GM23248 (cell line): Measurements from ENCODE around the gene KLHL36. TPM values are rescaled to one million over a fixed set of nuclear protein-coding genes. Genes with fewer than 3 reads are reported as not detected.

ENCODE experiments used
- DNase-seq: peaks from one replicate; pipeline ENCODE4 v3.0.0-alpha.2; 2015
- H2AFZ ChIP-seq: fragments of 200-600 bp; sonication (generic); 2 replicates; pipeline ENCODE4 v1.6.1; 2016; ENCODE audit warnings: antibody characterized with exemption
- H3F3A ChIP-seq: fragments of 200-600 bp; sonication (generic); 2 replicates; pipeline ENCODE4 v1.6.1; 2016; ENCODE audit warnings: mild to moderate bottlenecking, antibody characterized with exemption, mixed run types; ENCODE audit not compliant: insufficient read depth
- H3K27ac ChIP-seq: fragments of 200-600 bp; sonication (generic); 2 replicates; pipeline ENCODE4 v1.5.1; 2016; ENCODE audit warnings: mild to moderate bottlenecking
- H3K27me3 ChIP-seq: fragments of 200-600 bp; sonication (generic); replicated peaks from 2 replicates; pipeline ENCODE4 v1.6.1; 2016; ENCODE audit warnings: mild to moderate bottlenecking; ENCODE audit not compliant: insufficient read depth
- H3K36me3 ChIP-seq: fragments of 200-600 bp; sonication (generic); 2 replicates; pipeline ENCODE4 v1.6.1; 2016; ENCODE audit warnings: low read depth, mild to moderate bottlenecking
- H3K4me1 ChIP-seq: fragments of 200-600 bp; sonication (generic); 2 replicates; pipeline ENCODE4 v1.6.1; 2016; ENCODE audit warnings: mild to moderate bottlenecking; ENCODE audit not compliant: insufficient read depth
- H3K4me2 ChIP-seq: fragments of 200-600 bp; sonication (generic); one replicate; pipeline ENCODE4 v1.6.1; 2016; ENCODE audit warnings: mild to moderate bottlenecking; ENCODE audit not compliant: unreplicated experiment
- H3K4me3 ChIP-seq: fragments of 200-600 bp; sonication (generic); 2 replicates; pipeline ENCODE4 v1.5.1; 2016; ENCODE audit warnings: mild to moderate bottlenecking
- H3K79me2 ChIP-seq: fragments of 200-600 bp; sonication (generic); 2 replicates; pipeline ENCODE4 v1.6.1; 2016; ENCODE audit warnings: mild to moderate bottlenecking; ENCODE audit not compliant: insufficient read depth
- H3K9ac ChIP-seq: fragments of 200-600 bp; sonication (generic); 2 replicates; pipeline ENCODE4 v1.6.1; 2016; ENCODE audit warnings: mild to moderate bottlenecking
- H3K9me2 ChIP-seq: fragments of 200-600 bp; sonication (generic); 2 replicates; pipeline ENCODE4 v1.6.1; 2016; ENCODE audit warnings: mixed run types, mild to moderate bottlenecking, moderate library complexity; ENCODE audit not compliant: insufficient read depth
- H3K9me3 ChIP-seq: fragments of 200-600 bp; sonication (generic); one replicate; pipeline ENCODE4 v1.6.1; 2017; ENCODE audit warnings: low read depth
- H4K20me1 ChIP-seq: fragments of 200-600 bp; sonication (generic); 2 replicates; pipeline ENCODE4 v1.6.0; 2016; ENCODE audit not compliant: insufficient read depth
- EZH2 ChIP-seq: fragments of 200-600 bp; sonication (generic); IDR thresholded peaks from 2 replicates; pipeline ENCODE4 v1.6.1; 2018; ENCODE audit warnings: antibody characterized with exemption, mild to moderate bottlenecking; ENCODE audit not compliant: insufficient read depth, poor library complexity, severe bottlenecking
- EZH2phosphoT487 ChIP-seq: fragments of 200-600 bp; sonication (generic); IDR thresholded peaks from 2 replicates; pipeline ENCODE4 v1.6.1; 2018; ENCODE audit warnings: antibody characterized with exemption, moderate library complexity, mild to moderate bottlenecking, low read depth; ENCODE audit not compliant: insufficient read depth
- WGBS, 2 experiments: methylation state at CpG; one replicate each; pipeline ENCODE4 v1.1.6; 2015 to 2017; ENCODE audit warnings: low lambda C conversion rate in 2 of 2, low coverage in 1 of 2; ENCODE audit errors: missing lambda C conversion rate in 2 of 2; 5-methylcytosine and 5-hydroxymethylcytosine counted together
- in situ Hi-C: fragments of 300-500 bp; cut with MboI; formaldehyde crosslinking; loops from 2 replicates; pipeline ENCODE4 v1.15.0; 2020
- polyA plus RNA-seq: library from polyadenylated mRNA; unstranded; fragments of >200 nt; fragmentation: Nextera tagmentation; extraction: Ambion mirVana; gene quantifications from 2 replicates; pipeline ENCODE4 v1.2.1, GENCODE V29; 2016
- total RNA-seq: library from RNA; depleted of rRNA; stranded (reverse); fragments of >200 nt; shearing (Covaris generic); gene quantifications from 2 replicates; pipeline ENCODE4 v1.2.3, GENCODE V29; 2014

Gene KLHL36
- total and polyA plus RNA-seq, 2 experiments from 2014 or later: 18.1 to 83.9 TPM

DNA sequence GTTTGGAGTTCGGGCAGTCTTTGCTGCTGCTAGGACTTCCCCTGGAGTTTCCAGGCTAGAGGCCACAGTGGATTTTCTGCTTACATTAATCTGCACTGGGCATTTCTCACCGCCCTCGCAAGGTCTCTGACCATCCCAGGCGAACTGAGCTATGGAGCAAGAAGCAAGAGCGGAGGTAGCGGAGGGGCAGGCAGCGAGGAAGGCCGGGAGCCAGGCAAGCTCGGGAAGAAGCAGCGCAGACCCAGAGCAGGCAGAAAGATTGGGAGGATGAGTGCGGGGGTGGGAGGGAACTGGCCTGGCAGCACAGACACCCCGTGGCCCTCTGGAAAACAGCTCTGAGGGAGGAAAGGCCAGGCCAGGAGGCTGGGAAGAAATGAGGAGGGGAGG lies 34.2 kb upstream of the KLHL36 start:
- Histone ChIP-seq H3K4me1 (peaks cover 11% of the 10 kb centered on the region), H3K36me3 (no peaks in the 10 kb centered on the region), H3K9ac (no peak overlapping the region), H3K27ac (no peak overlapping the region), H3K9me3 (no peaks in the 10 kb centered on the region), H4K20me1 (peaks cover 4% of the 10 kb centered on the region; the same call in 1 of the 2 replicates), H3K4me2 (no peak overlapping the region), H3K79me2 (peaks cover 86% of the 10 kb centered on the region), H3K9me2 (no peaks in the 10 kb centered on the region), H3K4me3 (no peak overlapping the region), H3K27me3 (no peaks in the 10 kb centered on the region), H2AFZ (no peak overlapping the region), H3F3A (peaks cover 14% of the 10 kb centered on the region; the same call in 1 of the 2 replicates)
- TF ChIP-seq EZH2phosphoT487 (no peak), EZH2 (no peak)
- WGBS, 2 experiments: 94 to 95% methylated on average over 12 of the region's 12 CpGs
- DNase-seq: no peak
- in situ Hi-C loops: no loop called here

DNA sequence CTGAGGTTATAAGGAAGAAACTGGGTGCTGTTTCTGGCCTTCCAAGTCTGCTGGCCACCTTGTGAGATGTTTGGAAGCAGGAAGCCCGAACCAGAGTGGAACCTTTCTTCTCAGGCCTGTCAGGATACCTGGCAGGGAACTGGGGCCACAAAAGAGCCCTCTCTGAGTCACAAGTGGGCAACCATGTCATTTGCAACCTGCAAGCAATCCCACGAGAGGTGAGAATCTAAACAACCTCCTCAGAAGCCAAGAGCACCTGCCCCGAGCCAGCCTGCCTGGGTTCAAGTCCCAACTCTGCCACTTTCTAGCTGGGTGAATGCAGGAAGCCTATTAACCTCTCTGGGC lies 33.7 kb upstream of the KLHL36 start:
- Histone ChIP-seq H3F3A (peaks cover 19% of the 10 kb centered on the region), H3K4me1 (peaks cover 16% of the 10 kb centered on the region), H3K36me3 (no peaks in the 10 kb centered on the region), H3K27me3 (no peaks in the 10 kb centered on the region), H4K20me1 (peaks cover 4% of the 10 kb centered on the region; the same call in 1 of the 2 replicates), H3K9me2 (no peaks in the 10 kb centered on the region), H3K4me3 (no peak overlapping the region), H3K9me3 (no peaks in the 10 kb centered on the region), H3K4me2 (no peak overlapping the region), H3K9ac (no peak overlapping the region), H2AFZ (no peak overlapping the region), H3K27ac (no peak overlapping the region), H3K79me2 (peaks cover 80% of the 10 kb centered on the region)
- no peak for DNase-seq
- WGBS, 2 experiments: 95% methylated on average over 3 of the region's 3 CpGs
- TF ChIP-seq EZH2phosphoT487: no peak
- no peak for TF ChIP-seq EZH2
- in situ Hi-C loops: no loop called here

DNA sequence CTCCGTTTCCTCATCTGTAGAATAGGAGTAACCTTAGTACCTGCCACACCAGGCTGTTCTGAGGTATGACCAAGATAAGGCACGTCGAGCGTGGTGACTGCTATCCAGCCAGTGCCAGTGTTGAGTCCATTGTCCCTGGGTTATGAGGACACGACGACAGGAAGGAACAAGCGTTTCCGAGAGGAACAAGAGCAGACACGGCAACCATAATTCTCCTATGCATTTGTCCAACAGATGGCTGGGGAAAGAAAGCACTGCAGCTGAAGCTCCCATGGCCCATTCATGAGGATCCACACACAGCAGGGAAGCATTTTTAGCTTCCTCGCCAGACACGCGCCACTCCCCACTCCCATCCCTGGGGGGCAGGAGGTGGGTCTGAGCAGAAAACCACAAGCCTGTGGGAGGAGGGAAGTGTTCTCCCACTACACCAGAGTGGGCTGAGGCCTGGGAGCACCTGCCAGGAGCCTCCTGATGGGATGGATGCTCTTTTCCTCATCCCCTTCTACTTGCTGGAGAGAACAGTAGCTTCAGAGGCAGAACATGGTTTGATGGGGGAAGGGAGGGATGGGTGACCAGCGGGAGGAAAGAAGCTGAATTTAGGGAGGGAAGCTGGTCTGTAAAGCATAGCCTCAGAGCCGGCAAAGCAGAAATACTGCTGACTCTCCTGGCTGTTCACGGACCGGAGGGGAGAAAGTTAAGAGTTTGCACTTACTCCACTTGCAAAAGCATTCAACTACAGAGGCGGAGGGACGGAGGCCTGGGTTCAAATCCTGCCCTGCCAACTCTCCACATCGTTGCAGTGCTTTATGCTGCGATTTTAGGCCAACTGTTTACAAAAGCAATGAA lies 33.1 kb upstream of the KLHL36 start:
- peaks cover 23% of the 10 kb centered on the region for H3F3A ChIP-seq
- H3K36me3 ChIP-seq: no peaks in the 10 kb centered on the region
- H2AFZ ChIP-seq: no peak overlapping the region
- peak overlapping the region; percentile 95 for H3K4me2 ChIP-seq
- no peak for TF ChIP-seq EZH2
- TF ChIP-seq EZH2phosphoT487: no peak
- H4K20me1 ChIP-seq: peaks cover 4% of the 10 kb centered on the region; the same call in 1 of the 2 replicates
- H3K4me3 ChIP-seq: 0 out of 2 replicates have a peak overlapping the region, but pooled peaks have one; percentile 92
- H3K9me2 ChIP-seq: no peaks in the 10 kb centered on the region
- H3K4me1 ChIP-seq: peaks cover 16% of the 10 kb centered on the region
- peaks cover 74% of the 10 kb centered on the region for H3K79me2 ChIP-seq
- H3K27me3 ChIP-seq: no peaks in the 10 kb centered on the region
- in situ Hi-C loops: no loop called here
- H3K9ac ChIP-seq: 0 out of 2 replicates have a peak overlapping the region, but pooled peaks have one; percentile 78
- no peak for DNase-seq
- H3K9me3 ChIP-seq: no peaks in the 10 kb centered on the region
- WGBS, 2 experiments: 88 to 90% methylated on average over 20 of the region's 20 CpGs
- H3K27ac ChIP-seq: no peak overlapping the region

DNA sequence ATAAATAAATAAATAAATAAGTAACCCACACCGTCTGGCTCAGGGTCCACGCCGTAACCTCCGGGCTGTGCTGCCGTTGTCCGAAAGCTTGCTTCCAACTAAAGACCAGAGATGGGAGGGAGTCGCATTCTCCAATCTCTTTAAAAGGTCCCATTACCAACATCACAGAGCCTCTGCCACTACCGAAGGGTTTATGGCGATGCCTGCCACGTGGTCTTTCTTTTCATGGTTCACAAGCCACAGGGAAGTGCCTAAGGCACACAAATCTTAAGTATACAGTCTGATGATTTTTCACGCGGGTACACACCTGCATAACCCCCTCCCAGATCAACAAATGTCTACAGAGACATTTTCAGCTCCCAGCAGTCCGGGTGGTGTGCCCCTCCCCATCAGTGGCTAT lies 31.8 kb upstream of the KLHL36 start:
- peak overlapping the region; percentile 92 for H3K4me3 ChIP-seq
- no peaks in the 10 kb centered on the region for H3K9me3 ChIP-seq
- no peaks in the 10 kb centered on the region for H3K36me3 ChIP-seq
- H3K27ac ChIP-seq: 0 out of 2 replicates have a peak overlapping the region, but pooled peaks have one; percentile 12
- peak; percentile 56 for DNase-seq
- in situ Hi-C loops: no loop called here
- peak overlapping the region; percentile 95 for H3K4me2 ChIP-seq
- H3F3A ChIP-seq: peaks cover 11% of the 10 kb centered on the region
- no peaks in the 10 kb centered on the region for H3K9me2 ChIP-seq
- TF ChIP-seq EZH2 (no peak), EZH2phosphoT487 (no peak)
- H3K27me3 ChIP-seq: no peaks in the 10 kb centered on the region
- peak overlapping the region; percentile 65; the same call in 1 of the 2 replicates for H2AFZ ChIP-seq
- WGBS, 2 experiments: 29 to 34% methylated on average over 13 of the region's 13 CpGs
- H4K20me1 ChIP-seq: no peaks in the 10 kb centered on the region; the same call in 1 of the 2 replicates
- H3K9ac ChIP-seq: peak overlapping the region; percentile 78
- peaks cover 16% of the 10 kb centered on the region for H3K4me1 ChIP-seq
- peaks cover 61% of the 10 kb centered on the region for H3K79me2 ChIP-seq
